H1 (cell line): ENCODE measurements around the gene FAM234A. TPM values are rescaled to one million over a fixed set of nuclear protein-coding genes. Genes with fewer than 3 reads are reported as not detected.
"Not testable (repeated sequence)": the region's sequence is repeated elsewhere in the genome, so short reads cannot be mapped to it uniquely, and the experiment has no call there.

Experiments
- CTCF ChIA-PET: fragments of 300-600 bp; sonication (Branson Sonifier 250); formaldehyde crosslinking; loops from one replicate; lab custom pipeline; 2021; ENCODE audit not compliant: partially characterized antibody; lab: Charles Lee
- POLR2A ChIA-PET: fragments of 300-600 bp; sonication (Branson Sonifier 250); formaldehyde crosslinking; loops from one replicate; lab custom pipeline; 2021; ENCODE audit warnings: inconsistent platforms; ENCODE audit not compliant: partially characterized antibody; lab: Charles Lee
- DNase-seq, 2 experiments: peaks; one replicate each; pipeline versions ENCODE4 v3.0.0 to v3.0.0-alpha.2; 2010 to 2022; ENCODE audit warnings: low spot score in 2 of 2, low read depth in 1 of 2, mixed read lengths in 1 of 2
- FAIRE-seq: peaks from 2 replicates; lab custom pipeline; 2011; peaks lifted over from hg19 to GRCh38; lab: Jason Lieb, UNC
- H2AFZ ChIP-seq: 2 replicates; pipeline ENCODE4 v1.8.1; 2012; ENCODE audit warnings: low read length, inconsistent platforms
- H2AK5ac ChIP-seq: 2 replicates; pipeline ENCODE4 v1.6.1; 2013; ENCODE audit warnings: low read depth, low read length
- H2BK120ac ChIP-seq: replicated peaks from 2 replicates; pipeline ENCODE3; 2013; ENCODE audit warnings: low read depth, low read length, inconsistent platforms
- H2BK12ac ChIP-seq: 2 replicates; pipeline ENCODE4 v1.6.1; 2013; ENCODE audit warnings: low read depth, low read length
- H2BK15ac ChIP-seq: 2 replicates; pipeline ENCODE4 v1.6.1; 2013; ENCODE audit warnings: low read length
- H2BK20ac ChIP-seq: 2 replicates; pipeline ENCODE4 v1.6.1; 2013; ENCODE audit warnings: low read length
- H2BK5ac ChIP-seq: 2 replicates; pipeline ENCODE4 v1.6.1; 2013; ENCODE audit warnings: low read depth, low read length
- H3K14ac ChIP-seq: 2 replicates; pipeline ENCODE4 v1.6.1; 2013; ENCODE audit warnings: inconsistent platforms; ENCODE audit not compliant: insufficient read length
- H3K18ac ChIP-seq: 2 replicates; pipeline ENCODE4 v1.6.1; 2013; ENCODE audit warnings: low read length; ENCODE audit errors: extremely low read depth
- H3K23ac ChIP-seq: 2 replicates; pipeline ENCODE4 v1.6.1; 2013; ENCODE audit warnings: inconsistent platforms; ENCODE audit not compliant: insufficient read length
- H3K23me2 ChIP-seq: 2 replicates; pipeline ENCODE4 v1.6.1; 2013; ENCODE audit warnings: low read depth, low read length
- H3K27ac ChIP-seq: 2 replicates; pipeline ENCODE4 v1.6.1; 2011; ENCODE audit warnings: low read depth, low read length, inconsistent platforms
- H3K27me3 ChIP-seq, 4 experiments: replicated peaks in 1 of 4; 1 replicate in 1 of 4; 2 replicates in 3 of 4; pipeline versions ENCODE4 v1.6.1 to v1.8.1; 2011 to 2013; ENCODE audit warnings: low read length in 3 of 4, mild to moderate bottlenecking in 3 of 4, inconsistent platforms in 2 of 4, mixed read lengths in 2 of 4, moderate library complexity in 1 of 4; ENCODE audit not compliant: control insufficient read depth in 3 of 4, insufficient read depth in 3 of 4; ENCODE audit errors: extremely low read depth in 1 of 4
- H3K36me3 ChIP-seq, 4 experiments: 2 replicates each; pipeline versions ENCODE4 v1.6.1 to v1.8.1; 2011 to 2013; ENCODE audit warnings: mild to moderate bottlenecking in 4 of 4, low read length in 3 of 4, moderate library complexity in 2 of 4, control low read depth in 1 of 4, inconsistent platforms in 1 of 4; ENCODE audit not compliant: insufficient read depth in 4 of 4, control insufficient read depth in 2 of 4
- H3K4ac ChIP-seq: replicated peaks from 2 replicates; pipeline ENCODE3; 2013; ENCODE audit warnings: low read length, low read depth, mixed read lengths, inconsistent platforms; ENCODE audit not compliant: insufficient read length
- H3K4me1 ChIP-seq, 4 experiments: replicated peaks in 1 of 4; 1 replicate in 1 of 4; 2 replicates in 3 of 4; pipeline versions ENCODE4 v1.6.1 to v1.8.1; 2011 to 2013; ENCODE audit warnings: low read length in 3 of 4, inconsistent platforms in 2 of 4, mixed read lengths in 1 of 4; ENCODE audit not compliant: insufficient read depth in 4 of 4, control insufficient read depth in 3 of 4
- H3K4me2 ChIP-seq, 2 experiments: 2 replicates each; pipeline versions ENCODE4 v1.6.1 to v1.8.1; 2011 to 2013; ENCODE audit warnings: low read depth in 2 of 2, low read length in 2 of 2, control low read depth in 1 of 2, inconsistent platforms in 1 of 2, mild to moderate bottlenecking in 1 of 2; ENCODE audit not compliant: insufficient read depth in 1 of 2
- H3K4me3 ChIP-seq, 4 experiments: fragments of 200-600, 300-600 bp in 1 of 4; sonication (generic), shearing (Covaris generic), sonication (Bioruptor Twin) in 1 of 4; 2 replicates each; pipeline versions ENCODE4 v1.5.1 to v1.8.1; 2011 to 2016; ENCODE audit warnings: low read length in 4 of 4, low read depth in 3 of 4, control low read depth in 2 of 4, inconsistent platforms in 2 of 4, mild to moderate bottlenecking in 2 of 4, mixed read lengths in 1 of 4, moderate library complexity in 1 of 4; ENCODE audit not compliant: insufficient read depth in 2 of 4; ENCODE audit errors: extremely low read depth in 1 of 4
- H3K56ac ChIP-seq: replicated peaks from 2 replicates; pipeline ENCODE3; 2013; ENCODE audit warnings: low read depth, mild to moderate bottlenecking, mixed read lengths, low read length, inconsistent platforms; ENCODE audit not compliant: insufficient read length
- H3K79me1 ChIP-seq: 2 replicates; pipeline ENCODE4 v1.6.1; 2013; ENCODE audit warnings: low read depth, low read length, control low read depth
- H3K79me2 ChIP-seq, 2 experiments: 2 replicates each; pipeline versions ENCODE4 v1.6.1 to v1.8.1; 2012 to 2013; ENCODE audit warnings: low read length in 2 of 2, mild to moderate bottlenecking in 2 of 2, inconsistent platforms in 1 of 2; ENCODE audit not compliant: insufficient read depth in 2 of 2, control insufficient read depth in 1 of 2
- H3K9ac ChIP-seq, 4 experiments: replicated peaks in 1 of 4; 1 replicate in 1 of 4; 2 replicates in 3 of 4; pipeline versions ENCODE4 v1.6.1 to v1.8.1; 2011 to 2013; ENCODE audit warnings: low read depth in 3 of 4, low read length in 3 of 4, control low read depth in 2 of 4, mild to moderate bottlenecking in 2 of 4, moderate library complexity in 2 of 4, inconsistent platforms in 1 of 4; ENCODE audit errors: extremely low read depth in 1 of 4
- H3K9me3 ChIP-seq, 2 experiments: 2 replicates each; pipeline versions ENCODE4 v1.6.1 to v1.8.1; 2012 to 2013; ENCODE audit warnings: mild to moderate bottlenecking in 2 of 2, moderate library complexity in 2 of 2, control low read depth in 1 of 2, inconsistent platforms in 1 of 2, low read depth in 1 of 2, low read length in 1 of 2, mixed read lengths in 1 of 2; ENCODE audit not compliant: insufficient read depth in 2 of 2
- H4K20me1 ChIP-seq, 2 experiments: replicated peaks in 1 of 2; 2 replicates each; pipeline versions ENCODE3 to v1.8.1; 2011 to 2013; ENCODE audit warnings: inconsistent platforms in 2 of 2, low read length in 2 of 2, mild to moderate bottlenecking in 1 of 2; ENCODE audit not compliant: insufficient read depth in 2 of 2, control insufficient read depth in 1 of 2
- H4K5ac ChIP-seq: 2 replicates; pipeline ENCODE4 v1.6.1; 2013; ENCODE audit warnings: low read length, low read depth, mixed read lengths, inconsistent platforms; ENCODE audit not compliant: insufficient read length
- H4K8ac ChIP-seq: 2 replicates; pipeline ENCODE4 v1.8.0; 2013; ENCODE audit warnings: mild to moderate bottlenecking, moderate library complexity, low read length, inconsistent platforms; ENCODE audit not compliant: insufficient read depth; ENCODE audit errors: extremely low read depth
- H4K91ac ChIP-seq: replicated peaks from 2 replicates; pipeline ENCODE3; 2013; ENCODE audit warnings: low read length, mixed read lengths, inconsistent platforms; ENCODE audit not compliant: insufficient read length
- CREB1 ChIP-seq: IDR thresholded peaks from 2 replicates; pipeline ENCODE4 v1.6.1; 2012; ENCODE audit warnings: inconsistent platforms
- HDAC2 ChIP-seq, 2 experiments: fragments of 300-600 bp in 1 of 2; sonication (generic) in 1 of 2; IDR thresholded peaks; 2 replicates each; pipeline ENCODE4 v1.6.1; 2011 to 2012; ENCODE audit warnings: low read depth in 2 of 2, low read length in 2 of 2, mild to moderate bottlenecking in 2 of 2, moderate library complexity in 2 of 2, borderline replicate concordance in 1 of 2, inconsistent platforms in 1 of 2
- NRF1 ChIP-seq: IDR thresholded peaks from 2 replicates; pipeline ENCODE4 v1.6.1; 2011; ENCODE audit warnings: mild to moderate bottlenecking, low read depth, low read length, improper control_type of control experiment
- WGBS, 2 experiments: shearing (Covaris generic) in 1 of 2; methylation state at CpG; one replicate each; pipeline versions ENCODE4 v1.1.6 to v1.1.7; 2013 to 2015; ENCODE audit warnings: low lambda C conversion rate in 2 of 2, mixed read lengths in 2 of 2, inconsistent platforms in 1 of 2, low coverage in 1 of 2, missing lambda C conversion rate in 1 of 2; ENCODE audit not compliant: insufficient replicate concordance in 2 of 2, insufficient coverage in 1 of 2, insufficient read length in 1 of 2; ENCODE audit errors: extremely low coverage in 1 of 2, missing lambda C conversion rate in 1 of 2; 5-methylcytosine and 5-hydroxymethylcytosine counted together
- polyA plus RNA-seq, 7 experiments: library from polyadenylated mRNA; depleted of rRNA in 3 of 7; stranded (reverse) in 5 of 7; unstranded in 2 of 7; fragments of >200 nt in 5 of 7; fragments of 200-250 nt in 2 of 7; gene quantifications; 1 replicate in 5 of 7; 2 replicates in 1 of 7; 4 replicates in 1 of 7; pipeline versions ENCODE4 v1.2.1 to v1.2.3, GENCODE V29; 2011 to 2013; ENCODE audit warnings: missing spikeins in 2 of 7, mixed read lengths in 2 of 7
- total RNA-seq: library from RNA; stranded (reverse); fragmentation: NEBNext Ultra II Directional; extraction: Animal tissue kit (Norgen Biotek cat#: 25700); gene quantifications from 2 replicates; pipeline ENCODE4 v1.2.1, GENCODE V29; 2021

Gene FAM234A
- total and polyA plus RNA-seq, 2 of the 8 experiments (the other 6 are each of a cell fraction or from before 2014, with no cell fraction given) = 80.6 to 104 TPM

DNA sequence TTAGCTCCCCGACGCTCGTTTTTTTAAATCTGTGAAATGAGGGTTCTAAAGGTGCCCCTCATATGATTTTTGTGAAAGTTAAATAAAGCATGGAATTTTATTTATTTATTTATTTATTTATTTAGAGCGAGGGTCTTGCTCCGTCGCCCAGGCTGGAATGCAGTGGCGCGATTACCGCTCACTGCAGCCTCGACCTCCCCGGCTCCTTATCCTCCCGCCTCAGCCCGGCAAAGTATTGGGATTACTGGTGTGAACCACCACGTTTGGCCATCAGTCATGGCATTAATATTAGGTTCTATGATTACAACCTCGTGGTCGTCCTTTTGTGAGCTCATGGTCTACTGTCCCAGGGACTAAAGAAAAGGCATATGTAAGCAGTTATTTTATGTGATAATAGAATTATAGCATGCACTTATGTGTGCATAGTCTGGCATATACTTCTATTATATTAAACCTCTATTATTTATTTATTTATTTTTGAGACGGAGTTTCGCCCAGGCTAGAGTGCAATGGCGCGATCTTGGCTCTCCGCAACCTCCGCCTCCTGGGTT lies 4.8 kb upstream of the FAM234A start (continued):
- TF ChIP-seq HDAC2 (IDR thresholded peaks at IDR 0.05; ENCODE audit: borderline replicate concordance in 1 of 2, low read depth in 2 of 2, low read length in 2 of 2) = no peak
- no peak for TF ChIP-seq CREB1
- TF ChIP-seq NRF1 = no peak
- TF ChIP-seq, all 59 proteins: peak for 0

- H3K79me1 ChIP-seq, H2BK120ac ChIP-seq, H4K91ac ChIP-seq, H3K4ac ChIP-seq, H3K9ac ChIP-seq, DNase-seq, H3K23me2 ChIP-seq, H3K9me3 ChIP-seq, H3K4me3 ChIP-seq, H2AK5ac ChIP-seq, H2BK12ac ChIP-seq, H3K56ac ChIP-seq, H2AFZ ChIP-seq, H4K8ac ChIP-seq, H3K14ac ChIP-seq, H2BK15ac ChIP-seq, FAIRE-seq, H2BK20ac ChIP-seq, H3K18ac ChIP-seq, H4K5ac ChIP-seq, H3K27me3 ChIP-seq, H2BK5ac ChIP-seq, H3K23ac ChIP-seq, H3K4me1 ChIP-seq, H3K27ac ChIP-seq, H3K4me2 ChIP-seq: not testable (repeated sequence)
- Histone ChIP-seq H4K20me1 (peaks cover 6 to 13% of the 10 kb centered on the region in 2 experiments), H3K36me3 (peaks cover 11 to 28% (median 19%) of the 10 kb centered on the region in 4 experiments), H3K79me2 (peaks cover 20 to 34% of the 10 kb centered on the region in 2 experiments)
- 96% methylated on average over 16 of the region's 18 CpGs; no CpG with 5 or more reads in 1 of the 2 experiments for WGBS, 2 experiments
- ChIA-PET POLR2A (interaction anchor here (1.3 to 16.8 kb wide), 8 partner anchors 9 to 132 kb away, joined by 4 to 348 read pairs (median 8); no protein-coding TSS in a partner anchor), CTCF (interaction anchor here (0.6 to 1.3 kb wide), 2 partner anchors 98 to 164 kb away, joined by 3 read pairs; no protein-coding TSS in a partner anchor)
These were observed 4.3 kb upstream of the FAM234A start for GRCh38 chr16:230351-230750.
